GM13976 (cell line): Measurements from ENCODE around the gene BMP7.

Experiments
- DNase-seq: peaks from one replicate; pipeline ENCODE4 v3.0.0; 2012; ENCODE audit warnings: low spot score
- in situ Hi-C: fragments of 300-500 bp; cut with MboI; formaldehyde crosslinking; loops from one replicate; pipeline ENCODE4 v1.12.0; 2022; ENCODE audit warnings: low sequenced_read_pairs, mixed read lengths, inconsistent platforms; ENCODE audit not compliant: unreplicated experiment
- TF ChIP-seq, protein P1 (sequence below): IDR thresholded peaks from 2 replicates; pipeline ENCODE4 v1.5.1; 2012; ENCODE audit warnings: borderline replicate concordance, mild to moderate bottlenecking; ENCODE audit not compliant: insufficient read depth; ENCODE audit errors: extremely low read depth, missing control alignments, control extremely low read depth

Gene BMP7

DNA sequence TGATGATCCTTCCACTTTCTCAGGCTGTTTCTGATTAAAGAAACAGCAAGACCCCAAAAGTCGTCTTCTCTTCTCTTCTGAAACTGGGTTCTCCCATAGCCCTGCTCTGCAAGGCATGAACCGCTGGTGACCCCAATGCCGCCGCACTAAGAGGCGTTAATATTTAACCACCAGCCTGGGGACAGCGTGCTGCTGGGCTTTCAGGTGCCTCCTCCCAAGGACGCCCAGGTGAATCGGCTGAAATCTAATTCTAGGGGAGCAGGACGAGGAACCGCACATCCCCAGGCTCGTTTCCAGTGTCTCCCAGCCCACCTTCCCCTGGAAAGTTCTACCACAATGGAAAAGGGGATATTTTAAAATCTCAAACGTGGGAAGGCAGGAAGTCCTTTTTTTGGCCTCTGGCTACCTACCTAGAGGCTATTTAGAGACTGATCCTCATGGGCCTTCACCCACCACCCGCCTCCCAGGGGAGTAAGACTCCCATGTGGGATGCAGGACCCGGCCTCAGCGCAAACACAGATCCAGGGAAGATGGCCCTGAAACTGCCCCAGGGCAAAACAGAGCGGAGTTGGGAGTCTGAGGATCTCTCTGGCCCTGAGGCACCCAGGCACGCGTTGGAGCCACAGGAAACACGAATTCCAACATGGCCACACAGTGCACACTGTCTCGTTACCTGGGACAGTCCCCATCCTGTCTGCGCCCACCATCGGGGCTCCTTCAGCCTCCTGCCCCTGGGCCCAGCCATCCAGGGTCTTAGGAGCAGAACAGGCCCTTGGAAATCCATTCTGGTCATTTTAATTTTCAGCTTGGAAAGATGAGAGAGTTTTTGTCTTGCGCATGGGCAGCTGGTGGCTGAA, 56.2 kb downstream of the BMP7 start:
- no peak for DNase-seq
- TF ChIP-seq, protein P1, sequence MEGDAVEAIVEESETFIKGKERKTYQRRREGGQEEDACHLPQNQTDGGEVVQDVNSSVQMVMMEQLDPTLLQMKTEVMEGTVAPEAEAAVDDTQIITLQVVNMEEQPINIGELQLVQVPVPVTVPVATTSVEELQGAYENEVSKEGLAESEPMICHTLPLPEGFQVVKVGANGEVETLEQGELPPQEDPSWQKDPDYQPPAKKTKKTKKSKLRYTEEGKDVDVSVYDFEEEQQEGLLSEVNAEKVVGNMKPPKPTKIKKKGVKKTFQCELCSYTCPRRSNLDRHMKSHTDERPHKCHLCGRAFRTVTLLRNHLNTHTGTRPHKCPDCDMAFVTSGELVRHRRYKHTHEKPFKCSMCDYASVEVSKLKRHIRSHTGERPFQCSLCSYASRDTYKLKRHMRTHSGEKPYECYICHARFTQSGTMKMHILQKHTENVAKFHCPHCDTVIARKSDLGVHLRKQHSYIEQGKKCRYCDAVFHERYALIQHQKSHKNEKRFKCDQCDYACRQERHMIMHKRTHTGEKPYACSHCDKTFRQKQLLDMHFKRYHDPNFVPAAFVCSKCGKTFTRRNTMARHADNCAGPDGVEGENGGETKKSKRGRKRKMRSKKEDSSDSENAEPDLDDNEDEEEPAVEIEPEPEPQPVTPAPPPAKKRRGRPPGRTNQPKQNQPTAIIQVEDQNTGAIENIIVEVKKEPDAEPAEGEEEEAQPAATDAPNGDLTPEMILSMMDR: no peak
- in situ Hi-C loops: no loop called here

- in situ Hi-C loops: no loop called here
- TF ChIP-seq, protein P1: no peak
- DNase-seq: no peak
Measured at GRCh38 chr20:57209413-57209812, 57.0 kb downstream of the BMP7 start.

DNA sequence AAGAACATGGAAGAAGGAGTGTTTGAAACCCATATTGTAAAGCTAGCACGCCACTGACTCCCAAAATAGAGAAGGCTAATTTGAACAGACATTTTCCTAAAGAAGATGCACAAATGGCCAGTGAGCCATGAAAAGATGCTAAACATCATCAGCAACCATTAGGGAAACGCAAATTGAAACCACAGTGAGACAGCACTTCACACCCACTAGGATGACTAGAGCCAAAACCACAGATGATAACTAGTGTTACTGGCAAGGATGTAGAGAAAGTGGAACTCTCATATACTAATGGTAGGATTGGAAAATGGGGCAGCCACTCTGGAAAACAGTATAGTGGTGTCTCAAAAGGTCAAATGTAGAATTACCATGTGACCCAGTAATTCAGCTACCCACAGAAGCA, 58.2 kb downstream of the BMP7 start:
- TF ChIP-seq, protein P1: no peak
- in situ Hi-C loops: no loop called here
- DNase-seq: no peak

DNA sequence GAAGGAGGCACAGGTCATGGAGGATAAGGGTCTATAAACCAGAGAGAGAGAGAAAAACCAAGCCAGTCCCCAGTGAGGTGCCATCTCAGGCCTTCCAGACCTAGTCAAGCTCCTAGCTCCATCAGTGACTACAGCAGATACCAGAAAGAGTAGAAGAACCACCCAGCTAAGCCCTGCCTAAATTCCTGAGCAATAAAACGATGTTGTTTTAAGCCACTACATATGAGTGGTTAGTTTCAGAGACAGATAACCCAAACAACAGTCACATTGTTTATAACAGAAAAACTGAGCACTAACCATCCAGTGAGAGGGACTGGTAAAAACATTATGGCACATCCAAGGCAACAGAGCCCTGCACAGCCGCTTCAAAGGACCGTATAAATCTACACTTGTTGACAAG, 59.2 kb downstream of the BMP7 start:
- in situ Hi-C loops: no loop called here
- no peak for DNase-seq
- TF ChIP-seq, protein P1: no peak

DNA sequence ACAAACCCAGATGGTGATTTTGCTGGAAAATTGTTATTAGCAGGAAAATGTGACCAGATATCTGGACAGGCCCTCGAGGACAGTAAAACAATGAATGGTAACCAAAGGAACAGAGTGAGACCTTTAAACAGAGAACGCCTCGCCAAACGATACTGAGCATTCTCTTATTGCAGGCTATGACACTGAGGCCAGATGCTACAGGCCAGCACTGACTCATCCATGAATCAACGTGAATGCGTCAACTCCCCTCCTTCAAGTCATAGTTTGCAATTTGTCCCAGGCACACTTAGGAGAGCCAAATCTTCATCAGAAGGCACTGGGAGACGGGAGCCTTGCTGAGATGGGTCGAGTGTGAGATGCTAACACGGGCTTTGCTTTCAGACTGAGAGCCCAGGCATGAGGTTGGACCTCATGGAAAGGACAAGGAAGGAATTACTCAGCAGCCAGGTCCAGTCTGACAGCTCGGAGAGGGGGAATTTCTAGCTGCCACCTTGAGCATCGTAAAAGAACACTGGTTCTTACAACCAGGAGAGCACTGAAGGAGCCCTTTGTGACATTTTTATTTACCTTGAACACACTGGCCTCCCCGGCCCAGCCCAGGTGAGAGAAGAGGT, 60.7 kb downstream of the BMP7 start:
- DNase-seq: no peak
- in situ Hi-C loops: no loop called here
- TF ChIP-seq, protein P1: no peak

DNA sequence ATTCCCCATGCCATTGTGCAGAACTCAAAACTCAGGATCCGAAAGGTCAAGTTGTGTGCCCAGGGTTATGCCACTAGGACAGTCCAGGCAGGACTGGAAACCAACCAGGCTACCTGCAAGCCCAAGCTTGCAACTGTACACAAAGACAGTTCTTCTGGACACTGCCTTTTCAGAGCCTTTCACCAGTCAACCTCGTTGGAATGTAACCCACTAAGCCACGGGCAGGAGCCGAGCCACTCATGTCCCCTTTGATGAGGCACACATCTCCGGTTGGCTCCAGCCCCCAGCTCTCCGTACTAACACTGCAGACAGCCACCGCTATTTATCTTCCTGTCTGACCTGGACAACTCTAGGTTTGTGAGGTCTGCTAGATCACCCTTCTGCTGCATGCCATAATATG, 62.5 kb downstream of the BMP7 start:
- no peak for DNase-seq
- TF ChIP-seq, protein P1: no peak
- in situ Hi-C loops: no loop called here

GRCh38 chr20:57203204-57203603, 63.2 kb downstream of the BMP7 start:
- in situ Hi-C loops: no loop called here
- DNase-seq: no peak
- TF ChIP-seq, protein P1: no peak
